ENCODE results near the gene TCEAL4.

- TF ChIP-seq, protein P1, sequence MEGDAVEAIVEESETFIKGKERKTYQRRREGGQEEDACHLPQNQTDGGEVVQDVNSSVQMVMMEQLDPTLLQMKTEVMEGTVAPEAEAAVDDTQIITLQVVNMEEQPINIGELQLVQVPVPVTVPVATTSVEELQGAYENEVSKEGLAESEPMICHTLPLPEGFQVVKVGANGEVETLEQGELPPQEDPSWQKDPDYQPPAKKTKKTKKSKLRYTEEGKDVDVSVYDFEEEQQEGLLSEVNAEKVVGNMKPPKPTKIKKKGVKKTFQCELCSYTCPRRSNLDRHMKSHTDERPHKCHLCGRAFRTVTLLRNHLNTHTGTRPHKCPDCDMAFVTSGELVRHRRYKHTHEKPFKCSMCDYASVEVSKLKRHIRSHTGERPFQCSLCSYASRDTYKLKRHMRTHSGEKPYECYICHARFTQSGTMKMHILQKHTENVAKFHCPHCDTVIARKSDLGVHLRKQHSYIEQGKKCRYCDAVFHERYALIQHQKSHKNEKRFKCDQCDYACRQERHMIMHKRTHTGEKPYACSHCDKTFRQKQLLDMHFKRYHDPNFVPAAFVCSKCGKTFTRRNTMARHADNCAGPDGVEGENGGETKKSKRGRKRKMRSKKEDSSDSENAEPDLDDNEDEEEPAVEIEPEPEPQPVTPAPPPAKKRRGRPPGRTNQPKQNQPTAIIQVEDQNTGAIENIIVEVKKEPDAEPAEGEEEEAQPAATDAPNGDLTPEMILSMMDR (IDR thresholded peaks at IDR 0.05): no peak
- no peak for TF ChIP-seq POLR2A (IDR thresholded peaks at IDR 0.05)
These were observed 13.6 kb upstream of the TCEAL4 start for GRCh38 chrX:103571726-103572125.

All from uterus (tissue), 2 donors.